IPS DF 19.7 (cell line): ENCODE results near the gene IL21R.

Experiments used
- DNase-seq: peaks from one replicate; pipeline ENCODE4 v3.0.0-alpha.2; 2013; ENCODE audit warnings: low read depth, low spot score

The IL21R gene

GRCh38 chr16:27401768-27402568, at the start of gene IL21R:
IL21R (plus strand) TSS chr16:27402174; CDS start chr16:27430072, 27,898 bp downstream.
- DNase-seq: no peak

- DNase-seq: no peak
Observed at GRCh38 chr16:27353853-27354252, 48.1 kb upstream of the IL21R start.

DNA sequence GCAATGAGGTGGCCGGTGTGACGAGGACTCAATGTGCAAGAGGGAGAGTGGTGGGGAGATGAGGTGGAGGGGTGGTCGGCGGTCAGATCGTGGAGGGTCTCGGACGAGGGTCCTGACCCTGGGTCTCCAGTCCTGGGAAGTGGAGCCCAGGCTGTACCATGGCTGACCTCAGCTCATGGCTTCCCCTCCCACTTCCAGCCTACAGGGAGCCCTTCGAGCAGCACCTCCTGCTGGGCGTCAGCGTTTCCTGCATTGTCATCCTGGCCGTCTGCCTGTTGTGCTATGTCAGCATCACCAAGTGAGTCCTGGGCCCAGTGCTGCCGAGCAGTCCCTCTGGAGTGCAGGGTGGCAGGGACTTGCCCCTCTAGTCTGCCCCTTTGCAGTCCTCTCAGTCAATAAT, 46.4 kb upstream of the IL21R start:
- peak; percentile 35 for DNase-seq

GRCh38 chr16:27356794-27357193, 45.2 kb upstream of the IL21R start:
- no peak for DNase-seq

GRCh38 chr16:27359051-27359450, 42.9 kb upstream of the IL21R start:
- DNase-seq: no peak

GRCh38 chr16:27359615-27360014, 42.4 kb upstream of the IL21R start:
- no peak for DNase-seq

- DNase-seq: no peak
Observed at GRCh38 chr16:27361987-27362386, 40.0 kb upstream of the IL21R start.

DNA sequence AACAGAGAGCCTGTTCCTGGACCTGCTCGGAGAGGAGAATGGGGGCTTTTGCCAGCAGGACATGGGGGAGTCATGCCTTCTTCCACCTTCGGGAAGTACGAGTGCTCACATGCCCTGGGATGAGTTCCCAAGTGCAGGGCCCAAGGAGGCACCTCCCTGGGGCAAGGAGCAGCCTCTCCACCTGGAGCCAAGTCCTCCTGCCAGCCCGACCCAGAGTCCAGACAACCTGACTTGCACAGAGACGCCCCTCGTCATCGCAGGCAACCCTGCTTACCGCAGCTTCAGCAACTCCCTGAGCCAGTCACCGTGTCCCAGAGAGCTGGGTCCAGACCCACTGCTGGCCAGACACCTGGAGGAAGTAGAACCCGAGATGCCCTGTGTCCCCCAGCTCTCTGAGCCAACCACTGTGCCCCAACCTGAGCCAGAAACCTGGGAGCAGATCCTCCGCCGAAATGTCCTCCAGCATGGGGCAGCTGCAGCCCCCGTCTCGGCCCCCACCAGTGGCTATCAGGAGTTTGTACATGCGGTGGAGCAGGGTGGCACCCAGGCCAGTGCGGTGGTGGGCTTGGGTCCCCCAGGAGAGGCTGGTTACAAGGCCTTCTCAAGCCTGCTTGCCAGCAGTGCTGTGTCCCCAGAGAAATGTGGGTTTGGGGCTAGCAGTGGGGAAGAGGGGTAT, 39.3 kb upstream of the IL21R start:
- DNase-seq: no peak

DNA sequence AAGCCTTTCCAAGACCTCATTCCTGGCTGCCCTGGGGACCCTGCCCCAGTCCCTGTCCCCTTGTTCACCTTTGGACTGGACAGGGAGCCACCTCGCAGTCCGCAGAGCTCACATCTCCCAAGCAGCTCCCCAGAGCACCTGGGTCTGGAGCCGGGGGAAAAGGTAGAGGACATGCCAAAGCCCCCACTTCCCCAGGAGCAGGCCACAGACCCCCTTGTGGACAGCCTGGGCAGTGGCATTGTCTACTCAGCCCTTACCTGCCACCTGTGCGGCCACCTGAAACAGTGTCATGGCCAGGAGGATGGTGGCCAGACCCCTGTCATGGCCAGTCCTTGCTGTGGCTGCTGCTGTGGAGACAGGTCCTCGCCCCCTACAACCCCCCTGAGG, 38.7 kb upstream of the IL21R start:
- no peak for DNase-seq

DNA sequence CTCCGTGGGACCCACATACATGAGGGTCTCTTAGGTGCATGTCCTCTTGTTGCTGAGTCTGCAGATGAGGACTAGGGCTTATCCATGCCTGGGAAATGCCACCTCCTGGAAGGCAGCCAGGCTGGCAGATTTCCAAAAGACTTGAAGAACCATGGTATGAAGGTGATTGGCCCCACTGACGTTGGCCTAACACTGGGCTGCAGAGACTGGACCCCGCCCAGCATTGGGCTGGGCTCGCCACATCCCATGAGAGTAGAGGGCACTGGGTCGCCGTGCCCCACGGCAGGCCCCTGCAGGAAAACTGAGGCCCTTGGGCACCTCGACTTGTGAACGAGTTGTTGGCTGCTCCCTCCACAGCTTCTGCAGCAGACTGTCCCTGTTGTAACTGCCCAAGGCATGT, 38.2 kb upstream of the IL21R start:
- no peak for DNase-seq

- DNase-seq: no peak
Observed at GRCh38 chr16:27364493-27365141, 37.4 kb upstream of the IL21R start.

DNA sequence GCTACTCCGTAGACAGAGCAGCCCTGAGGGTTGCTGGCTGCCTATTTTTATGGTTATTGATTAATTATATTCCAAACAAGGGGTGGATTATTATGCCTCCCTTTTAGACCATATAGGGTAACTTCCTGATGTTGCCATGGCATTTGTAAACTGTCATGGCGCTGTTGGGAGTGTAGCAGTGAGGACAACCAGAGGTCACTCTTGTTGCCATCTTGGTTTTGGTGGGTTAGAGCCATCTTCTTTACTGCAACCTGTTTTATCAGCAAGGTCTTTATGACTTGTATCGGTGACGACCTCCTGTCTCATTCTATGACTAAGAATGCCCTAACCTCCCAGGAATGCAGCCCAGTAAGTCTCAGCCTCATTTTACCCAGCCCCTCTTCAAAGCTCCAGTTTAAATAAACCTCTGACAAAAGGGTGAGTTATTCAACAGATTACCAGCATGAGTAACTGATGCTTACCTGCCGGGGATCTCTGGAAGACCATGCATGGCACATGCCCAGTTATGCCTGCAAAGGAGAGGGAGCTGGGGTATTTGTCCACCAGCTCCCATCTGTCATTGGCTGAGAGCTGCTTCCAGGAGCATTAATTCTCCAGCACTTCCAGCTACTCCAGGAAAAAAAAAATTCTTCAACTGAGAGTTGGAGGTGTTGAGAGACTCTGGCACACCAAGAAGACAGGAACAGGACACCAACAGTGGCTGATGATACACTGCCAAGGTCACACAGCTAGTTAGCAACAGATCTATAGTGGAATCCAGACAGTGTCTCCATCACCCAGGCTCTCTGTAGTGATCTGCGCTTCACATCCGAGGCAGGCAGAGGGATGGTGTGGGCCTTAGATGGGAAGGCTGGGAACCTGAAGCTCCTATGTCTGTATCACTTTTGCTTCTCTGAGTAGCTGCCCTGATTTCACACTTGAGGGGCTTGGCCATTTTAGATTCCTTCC, 36.6 kb upstream of the IL21R start:
- DNase-seq: no peak

GRCh38 chr16:27366687-27367460, 35.1 kb upstream of the IL21R start:
- no peak for DNase-seq

- no peak for DNase-seq
Observed at GRCh38 chr16:27367461-27368357, 34.3 kb upstream of the IL21R start.

DNA sequence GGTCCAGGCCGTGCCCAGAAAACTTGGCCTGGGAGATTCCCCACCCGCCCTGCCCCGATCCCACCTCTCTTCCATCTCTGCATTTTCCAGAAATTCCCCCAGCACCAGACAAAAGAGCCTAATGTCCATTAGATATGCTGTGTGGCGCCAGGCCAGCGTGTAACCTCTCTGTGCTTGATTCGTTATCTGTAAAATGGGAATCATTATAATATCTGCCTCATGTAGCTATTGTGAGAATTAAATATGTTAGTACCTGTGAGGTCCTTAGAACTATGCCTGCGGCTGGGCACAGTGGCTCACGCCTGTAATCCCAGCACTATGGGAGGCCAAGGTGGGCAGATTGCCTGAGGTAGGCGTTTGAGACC, 33.6 kb upstream of the IL21R start:
- DNase-seq: no peak

DNA sequence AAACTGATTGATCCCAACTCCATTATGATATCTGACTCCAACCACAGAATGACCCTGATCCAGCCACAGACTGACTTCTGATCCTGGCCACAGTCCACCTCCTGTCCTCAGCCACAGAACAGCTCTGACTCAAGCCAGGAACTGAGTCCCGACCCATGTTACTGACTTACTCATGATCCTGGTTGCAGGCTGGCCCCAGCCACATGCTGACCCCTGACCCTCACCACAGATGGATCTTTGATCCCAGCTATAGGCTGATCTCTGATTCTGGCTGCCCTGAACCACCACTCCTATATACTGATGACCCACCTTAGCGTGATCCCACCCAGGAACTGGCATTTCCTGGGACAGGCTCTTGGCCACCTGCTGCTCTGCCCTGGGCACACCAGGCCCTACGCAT, 32.2 kb upstream of the IL21R start:
- no peak for DNase-seq

DNA sequence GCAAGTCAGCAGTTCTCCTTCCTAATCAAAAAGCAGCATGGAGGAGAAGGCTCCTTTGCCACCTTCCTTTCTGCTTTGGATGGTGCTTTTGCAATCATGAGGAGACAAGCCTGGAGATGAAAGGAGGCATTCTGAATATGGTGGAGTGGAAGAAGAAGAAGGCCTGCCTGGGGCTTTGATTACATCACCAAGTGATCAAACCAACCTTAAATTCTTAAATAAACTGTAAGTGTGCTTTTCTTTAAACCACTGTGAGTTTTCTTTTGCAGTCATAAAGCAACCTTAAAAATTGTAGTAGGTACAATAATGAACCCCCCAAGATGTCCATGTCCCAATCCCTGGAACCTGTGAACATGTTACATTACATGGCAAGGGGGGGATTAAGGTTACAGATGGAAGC, 31.7 kb upstream of the IL21R start:
- no peak for DNase-seq

GRCh38 chr16:27373312-27373711, 28.7 kb upstream of the IL21R start:
- DNase-seq: no peak

GRCh38 chr16:27374221-27374803, 27.7 kb upstream of the IL21R start:
- no peak for DNase-seq
